GM20000 (cell line): Measurements from ENCODE around the gene ZNF146.

Experiments used
- DNase-seq: peaks from one replicate; pipeline ENCODE4 v3.0.0; 2012; ENCODE audit warnings: low spot score
- TF ChIP-seq, protein P1 (sequence below): IDR thresholded peaks from 2 replicates; pipeline ENCODE4 v1.5.1; 2012; ENCODE audit warnings: mild to moderate bottlenecking, control low read depth; ENCODE audit errors: extremely low read depth, missing control alignments

ZNF146 gene

DNA sequence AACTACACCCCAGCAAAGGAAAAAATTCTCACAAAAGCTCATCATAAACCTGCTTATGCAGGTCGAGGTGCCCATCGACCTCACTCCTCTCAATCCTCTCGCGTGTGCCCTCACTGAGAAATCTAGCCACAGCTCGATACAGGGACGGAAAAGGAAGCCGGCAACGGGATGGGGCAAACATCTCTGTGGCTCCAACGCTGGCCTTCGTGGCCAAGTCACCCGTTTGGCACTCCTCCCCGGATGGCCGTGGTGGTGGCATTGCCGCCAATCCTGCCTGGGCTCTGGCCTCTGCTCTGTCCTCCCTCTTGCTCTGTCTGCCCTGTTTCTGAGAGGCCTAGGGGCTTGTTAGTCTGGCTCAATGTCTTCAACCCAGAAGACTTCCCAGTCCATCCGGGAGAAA lies 41.2 kb downstream of the ZNF146 start:
- TF ChIP-seq, protein P1, sequence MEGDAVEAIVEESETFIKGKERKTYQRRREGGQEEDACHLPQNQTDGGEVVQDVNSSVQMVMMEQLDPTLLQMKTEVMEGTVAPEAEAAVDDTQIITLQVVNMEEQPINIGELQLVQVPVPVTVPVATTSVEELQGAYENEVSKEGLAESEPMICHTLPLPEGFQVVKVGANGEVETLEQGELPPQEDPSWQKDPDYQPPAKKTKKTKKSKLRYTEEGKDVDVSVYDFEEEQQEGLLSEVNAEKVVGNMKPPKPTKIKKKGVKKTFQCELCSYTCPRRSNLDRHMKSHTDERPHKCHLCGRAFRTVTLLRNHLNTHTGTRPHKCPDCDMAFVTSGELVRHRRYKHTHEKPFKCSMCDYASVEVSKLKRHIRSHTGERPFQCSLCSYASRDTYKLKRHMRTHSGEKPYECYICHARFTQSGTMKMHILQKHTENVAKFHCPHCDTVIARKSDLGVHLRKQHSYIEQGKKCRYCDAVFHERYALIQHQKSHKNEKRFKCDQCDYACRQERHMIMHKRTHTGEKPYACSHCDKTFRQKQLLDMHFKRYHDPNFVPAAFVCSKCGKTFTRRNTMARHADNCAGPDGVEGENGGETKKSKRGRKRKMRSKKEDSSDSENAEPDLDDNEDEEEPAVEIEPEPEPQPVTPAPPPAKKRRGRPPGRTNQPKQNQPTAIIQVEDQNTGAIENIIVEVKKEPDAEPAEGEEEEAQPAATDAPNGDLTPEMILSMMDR: no peak
- DNase-seq: no peak

DNA sequence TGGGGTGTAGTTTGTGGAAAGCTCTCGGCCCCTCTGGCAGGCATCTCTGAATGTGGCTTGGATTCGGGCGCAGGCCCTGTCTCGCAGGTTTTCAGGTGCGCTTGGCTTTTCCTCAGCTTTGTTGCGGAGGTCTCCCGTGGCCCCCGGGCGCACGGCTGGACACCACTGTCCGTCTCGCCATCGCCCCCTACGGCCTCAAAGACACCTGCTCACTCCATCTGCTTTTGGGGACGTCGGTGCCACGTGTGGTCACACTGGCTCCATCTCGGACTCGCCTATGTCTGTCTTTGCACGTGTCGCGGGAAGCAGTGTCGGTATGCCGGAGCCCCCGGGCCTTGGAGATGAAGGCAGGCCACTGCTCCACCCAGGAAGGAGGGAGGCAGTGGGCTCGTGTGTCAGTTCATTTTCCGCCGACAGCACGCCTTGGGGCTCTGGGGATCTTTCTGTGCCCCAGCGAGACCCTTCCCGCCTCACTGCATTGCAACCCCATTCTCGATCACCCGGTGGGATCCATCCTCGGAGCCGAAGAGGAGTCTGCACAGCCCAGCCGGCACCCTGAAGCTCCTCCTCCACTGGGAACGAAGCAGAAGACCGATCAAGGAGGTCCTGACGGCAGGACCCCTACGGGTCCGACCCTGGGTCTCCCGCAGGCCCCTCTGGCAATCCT lies 42.1 kb downstream of the ZNF146 start:
- DNase-seq: no peak
- TF ChIP-seq, protein P1: no peak

DNA sequence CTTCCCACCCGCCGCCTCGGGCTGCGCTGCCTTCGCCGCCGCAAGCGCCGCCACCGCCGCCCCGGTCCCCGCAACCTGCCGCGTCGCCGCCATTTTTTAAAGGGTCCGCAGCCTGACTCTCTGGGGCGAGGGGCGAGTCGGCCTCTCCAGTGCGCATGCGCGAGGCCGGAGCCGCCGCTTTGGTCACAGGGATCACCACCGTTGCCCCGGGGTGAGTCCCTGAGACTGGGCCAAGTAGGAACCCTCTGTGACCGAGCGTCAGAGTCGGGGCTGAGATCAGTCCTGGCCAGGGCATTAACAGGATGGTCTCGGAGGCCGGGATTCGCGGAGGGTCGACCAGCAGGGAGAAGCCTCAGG lies 42.6 kb downstream of the ZNF146 start:
- TF ChIP-seq, protein P1: no peak
- no peak for DNase-seq

DNA sequence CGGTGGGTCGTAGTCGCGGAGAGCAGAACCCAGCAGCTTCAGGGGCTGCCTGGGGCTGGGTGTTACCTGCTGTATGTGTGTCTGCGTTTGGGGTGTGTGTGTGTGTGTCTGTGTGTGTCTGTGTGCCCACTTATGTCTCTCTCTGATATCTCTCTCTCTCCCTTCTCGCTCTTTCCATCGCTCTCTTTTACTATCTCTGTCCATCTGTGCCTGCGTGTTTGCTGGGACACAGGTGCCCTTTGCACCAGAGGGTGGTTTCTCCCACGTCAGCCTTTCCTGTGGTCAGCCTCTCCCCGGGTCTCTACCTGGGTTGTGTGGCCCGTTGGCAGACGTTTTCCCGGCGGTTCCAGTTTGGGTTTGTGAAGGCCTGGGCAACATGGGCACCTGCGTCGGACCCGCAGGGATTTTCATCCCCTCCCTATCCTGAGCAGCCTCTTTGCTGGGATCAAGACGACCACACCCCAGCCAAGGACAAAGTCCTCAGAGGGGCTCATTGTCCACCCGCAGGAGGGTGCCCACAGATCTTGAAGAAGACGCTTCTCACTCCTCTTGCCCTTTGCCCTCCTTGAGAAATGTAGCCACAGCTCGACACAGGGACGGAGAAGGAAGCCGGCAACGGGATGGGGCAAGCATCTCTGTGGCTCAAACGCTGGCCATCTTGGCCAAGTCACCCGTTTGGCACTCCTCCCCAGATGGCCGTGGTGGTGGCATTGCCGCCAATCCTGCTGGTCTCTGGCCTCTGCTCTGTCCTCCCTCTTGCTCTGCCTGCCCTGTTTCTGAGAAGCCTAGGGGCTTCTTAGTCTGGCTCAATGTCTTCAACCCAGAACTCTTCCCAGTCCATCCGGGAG lies 43.3 kb downstream of the ZNF146 start:
- no peak for DNase-seq
- TF ChIP-seq, protein P1: no peak

DNA sequence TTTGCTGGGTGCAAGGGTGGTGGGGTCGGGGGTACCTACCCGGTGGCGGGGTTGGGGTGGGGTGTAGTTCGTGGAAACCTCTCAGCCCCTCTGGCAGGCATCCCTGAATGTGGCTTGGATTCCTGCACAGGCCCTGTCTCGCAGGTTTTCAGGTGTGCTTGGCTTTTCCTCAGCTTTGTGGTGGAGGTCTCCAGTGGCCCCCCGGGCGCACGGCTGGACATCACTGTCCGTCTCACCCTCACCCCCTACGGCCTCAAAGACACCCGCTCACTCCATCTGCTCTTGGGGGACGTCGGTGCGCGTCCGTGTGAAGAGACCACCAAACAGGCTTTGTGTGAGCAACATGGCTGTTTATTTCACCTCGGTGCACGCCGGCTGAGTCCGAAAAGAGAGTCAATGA lies 44.3 kb downstream of the ZNF146 start:
- TF ChIP-seq, protein P1: no peak

DNA sequence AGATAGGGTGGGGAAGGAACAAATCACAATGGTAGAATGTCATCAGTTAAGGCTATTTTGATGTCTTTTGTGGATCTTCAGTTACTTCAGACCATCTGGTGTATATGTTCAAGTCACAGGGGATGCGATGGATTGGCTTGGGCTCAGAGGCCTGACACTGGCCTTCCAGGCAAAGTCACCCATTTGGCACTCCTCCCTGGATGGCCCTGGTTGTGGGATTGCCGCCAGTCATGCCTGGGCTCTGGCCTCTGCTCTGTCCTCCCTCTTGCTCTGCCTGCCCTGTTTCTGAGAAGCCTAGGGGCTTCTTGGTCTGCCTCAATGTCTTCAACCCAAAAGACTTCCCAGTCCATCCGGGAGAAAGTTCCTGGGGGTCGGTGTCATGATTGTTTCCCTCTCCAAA lies 50.2 kb downstream of the ZNF146 start:
- no peak for DNase-seq
- TF ChIP-seq, protein P1: no peak

More for the DNA sequence above, 44.3 kb downstream of the ZNF146 start:
- no peak for DNase-seq

DNA sequence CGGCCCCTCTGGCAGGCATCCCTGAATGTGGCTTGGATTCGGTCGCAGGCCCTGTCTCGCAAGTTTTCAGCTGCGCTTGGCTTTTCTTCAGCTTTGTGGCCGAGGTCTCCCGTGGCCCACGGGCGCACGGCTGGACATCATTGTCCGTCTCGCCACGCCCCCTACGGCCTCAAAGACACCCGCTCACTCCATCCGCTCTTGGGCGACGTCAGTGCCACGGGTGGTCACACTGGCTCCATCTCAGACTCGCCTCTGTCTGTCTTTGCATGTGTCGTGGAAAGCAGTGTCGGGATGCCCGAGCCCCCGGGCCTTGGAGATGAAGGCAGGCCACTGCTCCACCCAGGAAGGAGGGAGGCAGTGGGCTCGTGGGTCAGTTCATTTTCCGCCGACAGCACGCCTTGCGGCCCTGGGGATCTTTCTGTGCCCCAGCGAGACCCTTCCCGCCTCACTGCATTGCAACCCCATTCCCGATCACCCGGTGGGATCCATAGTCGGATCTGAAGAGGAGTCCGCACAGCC lies 51.0 kb downstream of the ZNF146 start:
- TF ChIP-seq, protein P1: no peak

More for the DNA sequence above, 51.0 kb downstream of the ZNF146 start:
- DNase-seq: no peak
